ENCODE data around the gene COG1. TPM values are rescaled to one million over a fixed set of nuclear protein-coding genes. Genes with fewer than 3 reads are reported as not detected.

Gene COG1
- total and polyA plus RNA-seq, 9 of the 15 experiments (the other 6 are each of a cell fraction or from before 2014, with no cell fraction given) = 9.5 to 26.8 (median 12.9) TPM

DNA sequence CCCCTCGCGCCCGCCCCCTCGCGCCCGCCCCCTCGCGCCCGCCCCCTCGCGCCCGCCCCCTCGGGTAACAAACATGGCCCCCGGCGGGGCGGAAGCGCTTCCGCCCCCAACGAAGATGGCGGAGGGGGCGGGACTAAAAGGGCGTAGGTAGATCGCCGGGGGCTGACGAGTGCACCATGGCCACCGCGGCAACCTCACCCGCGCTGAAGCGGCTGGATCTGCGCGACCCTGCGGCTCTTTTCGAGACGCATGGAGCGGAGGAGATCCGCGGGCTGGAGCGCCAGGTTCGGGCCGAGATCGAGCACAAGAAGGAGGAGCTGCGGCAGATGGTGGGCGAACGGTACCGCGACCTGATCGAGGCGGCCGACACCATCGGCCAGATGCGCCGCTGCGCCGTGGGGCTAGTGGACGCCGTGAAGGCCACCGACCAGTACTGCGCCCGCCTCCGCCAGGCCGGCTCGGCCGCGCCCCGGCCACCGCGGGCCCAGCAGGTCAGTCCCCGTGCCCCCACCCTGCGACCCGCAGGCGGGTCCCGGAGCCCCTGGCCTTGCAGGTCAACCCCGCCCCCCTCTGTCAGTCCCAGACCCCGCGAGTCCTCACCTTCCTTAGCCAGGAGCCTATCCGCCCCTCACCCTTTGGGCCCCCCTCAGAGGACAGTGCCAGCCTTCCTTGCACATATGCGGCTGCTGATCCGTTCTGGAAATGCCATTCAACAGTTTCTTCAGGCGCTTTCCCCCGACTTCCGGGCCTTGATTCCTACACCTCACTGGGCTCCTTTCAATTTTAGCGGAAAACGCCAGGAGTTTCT is at the start of gene COG1 (continued):
- TF ChIP-seq ARID4B (CRISPR knock-in tag; IDR thresholded peaks at IDR 0.05) (no peak; the same call in 1 of the 2 replicates), ZNF764 (CRISPR knock-in tag; IDR thresholded peaks at IDR 0.05; ENCODE audit: low read depth) (no peak), ZNF79 (CRISPR knock-in tag; IDR thresholded peaks at IDR 0.05; ENCODE audit: low read depth) (no peak), PHF8 (IDR thresholded peaks at IDR 0.05; ENCODE audit: borderline replicate concordance, low read length) (peak; percentile 81), TSC22D4 (tag; IDR thresholded peaks at IDR 0.05) (no peak), ZNF583 (CRISPR knock-in tag; IDR thresholded peaks at IDR 0.05) (no peak), RB1 (IDR thresholded peaks at IDR 0.05; ENCODE audit: low read depth) (peak; percentile 46; the same call in 1 of the 2 replicates), CBFA2T2 (conservative IDR thresholded peaks at IDR 0.05) (no peak), DDX20 (tag; IDR thresholded peaks at IDR 0.05; ENCODE audit: low read depth) (no peak), TRIM24 (IDR thresholded peaks at IDR 0.05) (no peak), HDGF (IDR thresholded peaks at IDR 0.05) (no peak), SMARCB1 (IDR thresholded peaks at IDR 0.05; ENCODE audit: insufficient read length, low read depth) (no peak), ZBTB7A (IDR thresholded peaks at IDR 0.05; ENCODE audit: borderline replicate concordance, control insufficient read depth, low read depth, low read length) (peak; percentile 70; the same call in 1 of the 2 replicates), ZBTB11 (CRISPR knock-in tag; IDR thresholded peaks at IDR 0.05) (no peak), BRD9 (IDR thresholded peaks at IDR 0.05; ENCODE audit: low read depth, partially characterized antibody) (no peak), EHMT2 (IDR thresholded peaks at IDR 0.05) (no peak), SMAD3 (CRISPR knock-in tag; conservative IDR thresholded peaks at IDR 0.05) (no peak), ZNF184 (CRISPR knock-in tag; IDR thresholded peaks at IDR 0.05) (no peak), SREBF1 (IDR thresholded peaks at IDR 0.05; ENCODE audit: borderline replicate concordance, low read depth, low read length) (no peak), NCOA2 (IDR thresholded peaks at IDR 0.05; ENCODE audit: partially characterized antibody in 2 of 2) (no peak)

All from K562 (cell line).